ENCODE data around the gene MORN3.

DNA sequence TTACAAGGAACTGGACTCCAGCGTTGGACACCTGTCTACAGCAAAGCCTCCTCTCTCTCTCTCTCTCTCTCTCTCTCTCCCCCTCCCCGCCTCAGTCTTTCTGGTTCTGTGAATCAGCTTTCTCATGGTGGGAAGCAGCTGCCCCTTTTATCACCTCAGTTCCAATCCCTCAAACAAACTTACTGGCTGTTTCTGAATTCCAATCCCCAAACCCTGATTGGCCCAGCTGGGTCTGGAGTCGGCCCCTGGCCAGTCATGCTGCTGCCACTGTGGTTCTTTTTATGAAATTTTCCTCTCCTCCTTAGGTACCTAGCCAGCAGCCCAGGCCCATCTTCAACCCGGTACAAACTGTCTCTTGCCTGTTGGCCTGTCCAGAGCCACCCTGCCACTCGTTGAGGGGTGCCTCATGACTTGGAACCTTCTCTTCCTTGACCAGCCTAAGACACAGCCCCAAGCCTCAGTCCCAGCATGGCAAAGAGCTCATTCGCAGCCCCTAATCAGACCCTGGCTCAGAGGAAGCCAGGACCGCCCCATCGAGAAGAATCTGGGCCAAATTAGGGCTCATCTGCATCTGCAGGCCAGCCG is 9.4 kb upstream of the MORN3 start:
- no peak for TF ChIP-seq POLR2A (IDR thresholded peaks at IDR 0.05)
- no peak for TF ChIP-seq CTCF (IDR thresholded peaks at IDR 0.05)

All from heart left ventricle (tissue), 13 donors.